ENCODE data around the gene ALOX5.
"Not testable (repeated sequence)": the region's sequence is repeated elsewhere in the genome, so short reads cannot be mapped to it uniquely, and the experiment has no call there.

The ALOX5 gene
- total RNA-seq, result 15.3 to 389 (median 148) reads per million in 18 experiments

- DNase-seq, result peak; percentile 35 to 54
Observed at GRCh38 chr10:45373576-45374349, at the start of gene ALOX5. Gene ALOX5, plus strand, starts transcription at chr10:45374216. Its CDS starts 64 bp downstream, at chr10:45374280.

- peak in 1 of 2 donors; percentile 28 for DNase-seq
Observed at GRCh38 chr10:45325116-45325515, 48.9 kb upstream of the ALOX5 start.

- DNase-seq, result not testable (repeated sequence)
Observed at GRCh38 chr10:45326864-45327263, 47.2 kb upstream of the ALOX5 start.

GRCh38 chr10:45331824-45332223, 42.2 kb upstream of the ALOX5 start:
- DNase-seq, result not testable (repeated sequence)

- DNase-seq, result no peak
Observed at GRCh38 chr10:45339894-45340293, 34.1 kb upstream of the ALOX5 start.

- not testable (repeated sequence) for DNase-seq
Observed at GRCh38 chr10:45340420-45340819, 33.6 kb upstream of the ALOX5 start.

- not testable (repeated sequence) for DNase-seq
Observed at GRCh38 chr10:45346652-45347335, 27.2 kb upstream of the ALOX5 start.

GRCh38 chr10:45347464-45347863, 26.6 kb upstream of the ALOX5 start:
- not testable (repeated sequence) for DNase-seq

GRCh38 chr10:45348196-45348765, 25.7 kb upstream of the ALOX5 start:
- DNase-seq, result not testable (repeated sequence)

GRCh38 chr10:45353186-45353585, 20.8 kb upstream of the ALOX5 start:
- DNase-seq, result peak; percentile 68 to 76

- peak; percentile 94 to 97 for DNase-seq
Observed at GRCh38 chr10:45354261-45354660, 19.8 kb upstream of the ALOX5 start.

- DNase-seq, result no peak
Observed at GRCh38 chr10:45355494-45355893, 18.5 kb upstream of the ALOX5 start.

GRCh38 chr10:45358961-45359360, 15.1 kb upstream of the ALOX5 start:
- not testable (repeated sequence) for DNase-seq

- not testable (repeated sequence) for DNase-seq
Observed at GRCh38 chr10:45361983-45362799, 11.8 kb upstream of the ALOX5 start.

GRCh38 chr10:45367643-45368042, 6.4 kb upstream of the ALOX5 start:
- DNase-seq, result not testable (repeated sequence)

GRCh38 chr10:45368181-45368580, 5.8 kb upstream of the ALOX5 start:
- no peak for DNase-seq

GRCh38 chr10:45370202-45370955, 3.6 kb upstream of the ALOX5 start:
- no peak for DNase-seq

GRCh38 chr10:45371560-45371959, 2.5 kb upstream of the ALOX5 start:
- peak in 1 of 2 donors; percentile 31 for DNase-seq

GRCh38 chr10:45372251-45372951, 1.6 kb upstream of the ALOX5 start:
- DNase-seq, result no peak

GRCh38 chr10:45373003-45373575, 927 bp upstream of the ALOX5 start:
- no peak for DNase-seq
